Measurements from ENCODE around the gene SACM1L.
"Not testable (repeated sequence)": the region's sequence is repeated elsewhere in the genome, so short reads cannot be mapped to it uniquely, and the experiment has no call there.

SACM1L gene

GRCh38 chr3:45741247-45741646 lies 52.1 kb downstream of the SACM1L start:
- no peak overlapping the region for H3K4me3 Mint-ChIP-seq
- no peaks in the 10 kb centered on the region for H3K27me3 Mint-ChIP-seq
- peaks cover 34% of the 10 kb centered on the region for H3K4me1 Mint-ChIP-seq
- H3K27ac Mint-ChIP-seq = peak overlapping the region; percentile 7 to 64
- ATAC-seq = no peak
- H3K9me3 Mint-ChIP-seq = no peaks in the 10 kb centered on the region
- no peak for DNase-seq

DNA sequence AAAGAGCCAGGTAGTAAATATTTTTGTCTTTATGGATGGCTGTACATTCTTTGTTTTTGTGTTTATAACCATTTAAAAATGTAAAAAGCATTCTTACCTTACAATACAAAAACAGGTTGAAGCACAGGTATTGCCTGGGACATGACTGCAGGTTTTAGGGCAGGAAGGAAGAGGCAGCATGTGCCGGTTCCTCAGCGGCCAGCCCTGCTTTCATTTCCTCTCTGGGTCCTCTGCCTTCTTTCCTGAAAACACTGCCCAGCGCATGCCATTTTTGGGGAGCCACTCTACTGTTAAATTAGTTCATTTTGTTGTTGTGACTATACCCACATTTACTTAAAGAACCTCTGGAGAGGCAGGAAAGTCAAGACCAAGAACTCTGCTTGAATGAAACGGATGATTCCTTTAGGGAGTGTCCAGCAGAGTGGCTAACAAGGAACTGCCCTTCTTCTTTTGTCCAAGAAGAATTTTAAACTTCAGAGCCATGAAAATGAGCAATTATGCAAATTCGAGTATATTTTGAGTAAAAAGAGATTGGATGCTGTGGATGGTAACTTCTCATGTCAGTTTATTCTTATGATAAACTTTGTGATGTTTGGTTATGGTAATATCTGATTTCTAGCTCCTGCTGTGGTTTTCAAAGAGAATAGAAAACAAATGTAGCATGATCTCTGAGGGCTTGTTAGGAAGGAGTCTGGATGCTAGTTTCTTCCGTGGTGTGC lies 52.7 kb downstream of the SACM1L start:
- Mint-ChIP-seq H3K27ac (peak overlapping the region in 1 of 2 donors; percentile 41), H3K27me3 (no peaks in the 10 kb centered on the region), H3K4me1 (peaks cover 31% of the 10 kb centered on the region), H3K9me3 (no peaks in the 10 kb centered on the region), H3K4me3 (no peak overlapping the region)
- ATAC-seq (no peak), DNase-seq (no peak)

GRCh38 chr3:45742461-45743089 lies 53.4 kb downstream of the SACM1L start:
- Mint-ChIP-seq H3K4me3 (no peak overlapping the region), H3K27me3 (no peaks in the 10 kb centered on the region), H3K4me1 (peaks cover 26% of the 10 kb centered on the region), H3K9me3 (no peaks in the 10 kb centered on the region), H3K27ac (peak overlapping the region in 1 of 2 donors; percentile 41)
- no peak for ATAC-seq
- no peak for DNase-seq

DNA sequence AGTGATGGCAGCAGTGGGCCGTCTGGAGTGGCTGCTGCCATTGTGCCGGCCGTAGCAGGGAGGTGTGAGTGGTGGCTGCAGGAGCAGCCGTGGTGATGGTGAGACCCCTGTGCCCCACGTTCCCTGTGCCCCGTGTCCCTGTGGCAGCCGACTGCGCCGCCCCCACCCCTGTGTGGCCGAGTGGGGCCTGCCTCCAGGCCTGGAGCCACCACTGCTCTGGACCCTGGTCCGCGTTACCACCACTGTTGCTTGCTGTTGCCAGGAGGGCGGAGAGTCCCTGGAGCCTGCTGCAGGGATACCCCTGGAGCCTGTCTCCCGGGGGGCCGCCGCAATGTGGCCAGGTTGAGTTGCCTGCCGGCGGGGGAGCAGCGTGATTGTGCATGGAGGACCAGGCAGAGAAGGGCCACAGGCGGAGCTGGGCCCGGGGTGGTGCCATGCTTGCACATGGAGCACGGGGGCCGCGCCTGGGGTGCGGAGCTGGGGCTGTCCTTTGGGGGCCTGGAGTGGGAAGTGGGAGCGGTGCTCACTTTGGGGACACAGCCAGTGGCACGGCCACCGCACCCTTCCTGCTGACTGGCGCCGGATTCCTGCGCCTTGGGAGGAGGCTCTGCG lies 57.1 kb downstream of the SACM1L start:
- peak; percentile 52 for ATAC-seq

GRCh38 chr3:45746777-45747622 lies 57.8 kb downstream of the SACM1L start:
- Mint-ChIP-seq H3K27me3 (no peaks in the 10 kb centered on the region), H3K9me3 (no peaks in the 10 kb centered on the region), H3K27ac (peak overlapping the region in 1 of 2 donors; percentile 80), H3K4me1 (no peaks in the 10 kb centered on the region), H3K4me3 (no peak overlapping the region)
- DNase-seq = no peak
- ATAC-seq = peak; percentile 33

More for the DNA sequence above, 57.1 kb downstream of the SACM1L start:
- H3K9me3 Mint-ChIP-seq = no peaks in the 10 kb centered on the region
- H3K4me3 Mint-ChIP-seq = no peak overlapping the region
- H3K27ac Mint-ChIP-seq = no peak overlapping the region
- DNase-seq = no peak
- peaks cover 5% of the 10 kb centered on the region for H3K4me1 Mint-ChIP-seq
- H3K27me3 Mint-ChIP-seq = no peaks in the 10 kb centered on the region

GRCh38 chr3:45748068-45748467 lies 58.9 kb downstream of the SACM1L start:
- peak overlapping the region in 1 of 2 donors; percentile 6 for H3K27ac Mint-ChIP-seq
- no peaks in the 10 kb centered on the region for H3K27me3 Mint-ChIP-seq
- ATAC-seq (no peak), DNase-seq (no peak)
- H3K4me1 Mint-ChIP-seq = no peaks in the 10 kb centered on the region
- no peaks in the 10 kb centered on the region for H3K9me3 Mint-ChIP-seq
- H3K4me3 Mint-ChIP-seq = no peak overlapping the region

GRCh38 chr3:45749036-45749600 lies 59.9 kb downstream of the SACM1L start:
- H3K27ac Mint-ChIP-seq, H3K4me1 Mint-ChIP-seq: not testable (repeated sequence)

GRCh38 chr3:45749880-45750279 lies 60.7 kb downstream of the SACM1L start:
- H3K27ac Mint-ChIP-seq = peak overlapping the region in 1 of 2 donors; percentile 83
- ATAC-seq (no peak), DNase-seq (no peak)
- no peaks in the 10 kb centered on the region for H3K27me3 Mint-ChIP-seq
- H3K4me3 Mint-ChIP-seq = no peak overlapping the region
- H3K9me3 Mint-ChIP-seq = no peaks in the 10 kb centered on the region
- no peaks in the 10 kb centered on the region for H3K4me1 Mint-ChIP-seq

More at GRCh38 chr3:45749036-45749600, 59.9 kb downstream of the SACM1L start:
- not testable (repeated sequence) for H3K4me3 Mint-ChIP-seq, H3K27me3 Mint-ChIP-seq, H3K9me3 Mint-ChIP-seq, DNase-seq, ATAC-seq

GRCh38 chr3:45751537-45752242 lies 62.5 kb downstream of the SACM1L start:
- ATAC-seq (no peak), DNase-seq (no peak)
- Mint-ChIP-seq H3K4me3 (no peak overlapping the region), H3K9me3 (no peaks in the 10 kb centered on the region), H3K27ac (no peak overlapping the region), H3K27me3 (no peaks in the 10 kb centered on the region), H3K4me1 (no peaks in the 10 kb centered on the region)

DNA sequence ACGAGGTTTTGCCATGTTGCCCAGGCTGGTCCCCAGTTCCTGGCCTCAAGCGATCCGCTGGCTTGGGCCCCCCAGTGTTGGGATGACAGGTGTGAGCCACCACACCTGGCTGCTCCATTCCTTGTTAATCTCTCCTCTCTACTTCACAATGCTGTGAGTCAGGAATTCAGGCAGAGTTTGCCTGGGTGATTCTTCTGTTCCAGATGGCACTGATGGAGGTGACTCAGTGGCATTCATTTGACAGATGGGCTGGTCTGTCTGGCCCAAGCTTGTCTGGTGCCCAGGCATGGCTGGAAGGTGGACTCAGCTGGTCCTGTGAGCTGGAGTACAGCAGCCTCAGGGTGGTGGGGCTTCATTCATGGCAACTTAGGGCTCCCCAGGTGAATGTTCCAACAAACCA lies 63.9 kb downstream of the SACM1L start:
- Mint-ChIP-seq H3K4me3 (no peak overlapping the region), H3K9me3 (no peaks in the 10 kb centered on the region), H3K27ac (no peak overlapping the region), H3K27me3 (no peaks in the 10 kb centered on the region), H3K4me1 (no peaks in the 10 kb centered on the region)
- DNase-seq = no peak
- no peak for ATAC-seq

- no peaks in the 10 kb centered on the region for H3K4me1 Mint-ChIP-seq
- H3K9me3 Mint-ChIP-seq = no peaks in the 10 kb centered on the region
- no peak for DNase-seq
- H3K27me3 Mint-ChIP-seq = peaks cover 2% of the 10 kb centered on the region
- no peak for ATAC-seq
- no peak overlapping the region for H3K4me3 Mint-ChIP-seq
- H3K27ac Mint-ChIP-seq = peak overlapping the region in 1 of 2 donors; percentile 6
Measured at GRCh38 chr3:45754461-45754860, 65.3 kb downstream of the SACM1L start.

DNA sequence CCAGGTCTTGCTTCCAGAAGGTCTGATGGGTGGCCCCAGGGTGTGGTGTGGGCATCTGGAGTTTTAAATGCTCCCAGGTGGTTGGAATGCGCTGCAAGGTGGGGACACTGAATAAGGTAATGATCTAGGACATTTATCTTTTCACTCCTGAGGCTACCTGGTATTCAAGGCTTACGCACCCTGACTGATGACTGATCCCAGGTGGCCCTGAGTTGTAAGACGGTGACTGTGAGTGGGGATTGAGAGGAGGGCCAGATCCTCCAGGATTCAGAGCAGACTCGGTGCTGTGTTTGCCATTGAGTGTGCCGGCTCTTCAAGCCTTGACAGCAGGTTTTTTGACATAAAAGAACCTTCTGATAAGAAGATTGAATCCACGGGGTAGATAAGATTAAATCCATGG lies 66.9 kb downstream of the SACM1L start:
- H3K4me1 Mint-ChIP-seq = peaks cover under 1% of the 10 kb centered on the region
- no peak overlapping the region for H3K27ac Mint-ChIP-seq
- H3K27me3 Mint-ChIP-seq = peaks cover 8% of the 10 kb centered on the region
- no peaks in the 10 kb centered on the region for H3K9me3 Mint-ChIP-seq
- DNase-seq (no peak), ATAC-seq (no peak)
- H3K4me3 Mint-ChIP-seq = no peak overlapping the region

- not testable (repeated sequence) for DNase-seq, H3K27ac Mint-ChIP-seq, H3K27me3 Mint-ChIP-seq, H3K4me1 Mint-ChIP-seq, H3K9me3 Mint-ChIP-seq, ATAC-seq, H3K4me3 Mint-ChIP-seq
Measured at GRCh38 chr3:45757141-45757540, 67.9 kb downstream of the SACM1L start.

DNA sequence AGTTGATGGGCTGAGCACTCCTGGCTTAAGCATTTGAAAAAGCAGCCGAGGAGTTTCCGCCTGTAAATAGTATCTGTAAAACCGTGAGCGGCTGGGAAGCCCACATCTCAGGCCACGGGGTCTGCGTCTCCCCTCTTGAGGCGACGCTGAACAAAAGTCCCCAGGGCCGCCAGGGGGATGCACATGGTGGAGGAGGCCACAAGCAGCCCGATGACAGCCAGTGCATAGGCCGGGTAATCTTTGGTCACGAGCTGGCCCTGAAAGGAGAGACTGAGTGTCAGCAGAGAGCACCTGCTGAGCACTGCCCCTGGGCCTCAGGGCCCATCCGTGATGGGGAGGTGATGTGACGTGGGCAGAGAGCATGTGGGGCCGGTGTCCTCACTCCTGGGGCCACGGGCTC lies 69.7 kb downstream of the SACM1L start:
- Mint-ChIP-seq H3K27me3 (peaks cover 8% of the 10 kb centered on the region), H3K4me3 (no peak overlapping the region), H3K4me1 (peaks cover 6% of the 10 kb centered on the region), H3K9me3 (no peaks in the 10 kb centered on the region), H3K27ac (no peak overlapping the region)
- no peak for ATAC-seq
- no peak for DNase-seq

- peaks cover 8% of the 10 kb centered on the region for H3K27me3 Mint-ChIP-seq
- no peak for ATAC-seq
- no peak overlapping the region for H3K27ac Mint-ChIP-seq
Measured at GRCh38 chr3:45759851-45760250, 70.7 kb downstream of the SACM1L start.

More at GRCh38 chr3:45759851-45760250, 70.7 kb downstream of the SACM1L start:
- no peak for DNase-seq
- no peaks in the 10 kb centered on the region for H3K9me3 Mint-ChIP-seq
- no peak overlapping the region for H3K4me3 Mint-ChIP-seq
- peaks cover 6% of the 10 kb centered on the region for H3K4me1 Mint-ChIP-seq

All from stimulated activated naive CD8-positive, alpha-beta T cell treated with anti-CD3 and anti-CD28 coated beads, Interleukin-15, amount 100 ng/mL, for 72 hours (primary cell).